ENCODE measurements around the gene PLOD1. TPM values are rescaled to one million over a fixed set of nuclear protein-coding genes. Genes with fewer than 3 reads are reported as not detected.

Gene PLOD1
- total RNA-seq, 2 donors from 2014 or later: 71.5 to 81.8 TPM

DNA sequence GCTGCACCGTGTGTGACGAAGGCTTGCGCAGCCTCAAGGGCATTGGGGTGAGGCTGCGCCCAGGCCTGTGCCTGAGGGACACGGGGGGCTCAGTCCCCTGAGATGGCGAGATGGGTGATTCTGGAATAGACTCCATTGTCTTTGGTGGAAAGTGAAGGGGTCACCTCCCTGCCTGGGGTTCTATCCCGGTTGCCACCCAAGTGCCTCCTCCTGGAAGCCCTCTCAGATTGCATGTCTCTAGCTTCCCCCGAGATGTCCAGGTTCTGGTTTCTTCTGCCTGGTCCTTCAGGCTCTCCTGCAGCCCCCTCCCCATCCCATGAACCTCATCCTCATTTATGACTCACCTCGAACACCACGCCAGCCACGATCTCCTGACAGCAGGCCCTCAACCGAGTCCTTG, 23.4 kb downstream of the PLOD1 start:
- WGBS, 2 experiments (ENCODE audit: insufficient coverage in 1 of 2, insufficient read length in 1 of 2): 94 to 100% methylated on average over 5 to 12 of the region's 12 CpGs
- H3K4me1 Mint-ChIP-seq: no peaks in the 10 kb centered on the region
- DNase-seq: no peak
- no peaks in the 10 kb centered on the region for H3K27me3 Mint-ChIP-seq (ENCODE audit: insufficient read depth)
- peaks cover 42% of the 10 kb centered on the region for H3K36me3 ChIP-seq (ENCODE audit: control insufficient read depth, insufficient read depth, low read length)
- no peak overlapping the region for H3K4me3 Mint-ChIP-seq
- H3K4me1 ChIP-seq (ENCODE audit: control insufficient read depth, insufficient read depth, low read length): no peaks in the 10 kb centered on the region
- H3K4me3 ChIP-seq (ENCODE audit: low read length): no peak overlapping the region
- TF ChIP-seq, protein P1, sequence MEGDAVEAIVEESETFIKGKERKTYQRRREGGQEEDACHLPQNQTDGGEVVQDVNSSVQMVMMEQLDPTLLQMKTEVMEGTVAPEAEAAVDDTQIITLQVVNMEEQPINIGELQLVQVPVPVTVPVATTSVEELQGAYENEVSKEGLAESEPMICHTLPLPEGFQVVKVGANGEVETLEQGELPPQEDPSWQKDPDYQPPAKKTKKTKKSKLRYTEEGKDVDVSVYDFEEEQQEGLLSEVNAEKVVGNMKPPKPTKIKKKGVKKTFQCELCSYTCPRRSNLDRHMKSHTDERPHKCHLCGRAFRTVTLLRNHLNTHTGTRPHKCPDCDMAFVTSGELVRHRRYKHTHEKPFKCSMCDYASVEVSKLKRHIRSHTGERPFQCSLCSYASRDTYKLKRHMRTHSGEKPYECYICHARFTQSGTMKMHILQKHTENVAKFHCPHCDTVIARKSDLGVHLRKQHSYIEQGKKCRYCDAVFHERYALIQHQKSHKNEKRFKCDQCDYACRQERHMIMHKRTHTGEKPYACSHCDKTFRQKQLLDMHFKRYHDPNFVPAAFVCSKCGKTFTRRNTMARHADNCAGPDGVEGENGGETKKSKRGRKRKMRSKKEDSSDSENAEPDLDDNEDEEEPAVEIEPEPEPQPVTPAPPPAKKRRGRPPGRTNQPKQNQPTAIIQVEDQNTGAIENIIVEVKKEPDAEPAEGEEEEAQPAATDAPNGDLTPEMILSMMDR (conservative IDR thresholded peaks at IDR 0.05): no peak
- no peaks in the 10 kb centered on the region for H3K9me3 ChIP-seq (ENCODE audit: control insufficient read depth, low read length)
- H3K9ac ChIP-seq (ENCODE audit: extremely low read depth, low read length, poor library complexity, severe bottlenecking): no peak overlapping the region
- no peak overlapping the region for H3K27ac Mint-ChIP-seq
- H3K9me3 Mint-ChIP-seq: no peaks in the 10 kb centered on the region
- peaks cover 28% of the 10 kb centered on the region for H3K36me3 Mint-ChIP-seq (ENCODE audit: low read depth)
- H3K27me3 ChIP-seq (ENCODE audit: control insufficient read depth, insufficient read depth, low read length, poor library complexity, severe bottlenecking): no peaks in the 10 kb centered on the region
- H3K27ac ChIP-seq (ENCODE audit: low read depth, low read length): no peak overlapping the region

GRCh38 chr1:11960276-11960675, 25.8 kb downstream of the PLOD1 start:
- Histone ChIP-seq H3K4me3 (ENCODE audit: low read length) (no peak overlapping the region), H3K9me3 (ENCODE audit: control insufficient read depth, low read length) (no peaks in the 10 kb centered on the region), H3K36me3 (ENCODE audit: control insufficient read depth, insufficient read depth, low read length) (peaks cover 42% of the 10 kb centered on the region), H3K27me3 (ENCODE audit: control insufficient read depth, insufficient read depth, low read length, poor library complexity, severe bottlenecking) (no peaks in the 10 kb centered on the region), H3K9ac (ENCODE audit: extremely low read depth, low read length, poor library complexity, severe bottlenecking) (no peak overlapping the region), H3K27ac (ENCODE audit: low read depth, low read length) (no peak overlapping the region), H3K4me1 (ENCODE audit: control insufficient read depth, insufficient read depth, low read length) (no peaks in the 10 kb centered on the region)
- Mint-ChIP-seq H3K36me3 (ENCODE audit: low read depth) (peaks cover 34% of the 10 kb centered on the region), H3K27ac (no peak overlapping the region), H3K4me3 (no peak overlapping the region), H3K27me3 (ENCODE audit: insufficient read depth) (no peaks in the 10 kb centered on the region), H3K4me1 (no peaks in the 10 kb centered on the region), H3K9me3 (no peaks in the 10 kb centered on the region)
- TF ChIP-seq, protein P1 (conservative IDR thresholded peaks at IDR 0.05): no peak
- WGBS, 2 experiments (ENCODE audit: insufficient coverage in 1 of 2, insufficient read length in 1 of 2): 96 to 100% methylated on average over 4 to 5 of the region's 5 CpGs
- DNase-seq: no peak

DNA sequence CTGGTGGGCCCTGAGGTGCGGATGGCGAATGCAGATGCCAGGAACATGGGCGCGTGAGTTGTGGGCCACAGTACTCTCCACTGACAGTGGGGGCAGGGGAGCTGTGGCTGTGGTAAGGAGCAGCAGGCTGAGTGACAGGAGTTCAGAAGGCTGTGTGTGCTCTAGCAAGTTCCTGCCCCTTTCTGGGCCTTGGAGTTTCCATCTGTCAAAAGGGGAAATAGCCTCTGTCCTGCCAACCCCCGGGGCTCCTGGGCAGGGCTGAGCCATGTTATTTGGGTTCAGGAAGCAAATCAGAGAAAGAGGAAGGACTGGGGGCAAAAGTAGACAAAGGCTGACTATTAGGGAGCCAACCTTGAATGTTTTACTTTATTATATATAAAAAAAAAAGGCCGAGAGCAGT, 26.2 kb downstream of the PLOD1 start:
- Histone ChIP-seq H3K4me1 (ENCODE audit: control insufficient read depth, insufficient read depth, low read length) (no peaks in the 10 kb centered on the region), H3K9me3 (ENCODE audit: control insufficient read depth, low read length) (no peaks in the 10 kb centered on the region), H3K27me3 (ENCODE audit: control insufficient read depth, insufficient read depth, low read length, poor library complexity, severe bottlenecking) (no peaks in the 10 kb centered on the region), H3K4me3 (ENCODE audit: low read length) (no peak overlapping the region), H3K9ac (ENCODE audit: extremely low read depth, low read length, poor library complexity, severe bottlenecking) (no peak overlapping the region), H3K27ac (ENCODE audit: low read depth, low read length) (no peak overlapping the region), H3K36me3 (ENCODE audit: control insufficient read depth, insufficient read depth, low read length) (peaks cover 42% of the 10 kb centered on the region)
- Mint-ChIP-seq H3K9me3 (no peaks in the 10 kb centered on the region), H3K36me3 (ENCODE audit: low read depth) (peaks cover 33% of the 10 kb centered on the region), H3K4me3 (no peak overlapping the region), H3K4me1 (no peaks in the 10 kb centered on the region), H3K27me3 (ENCODE audit: insufficient read depth) (no peaks in the 10 kb centered on the region), H3K27ac (no peak overlapping the region)
- DNase-seq: no peak
- TF ChIP-seq, protein P1 (conservative IDR thresholded peaks at IDR 0.05): no peak
- WGBS, 2 experiments (ENCODE audit: insufficient coverage in 1 of 2, insufficient read length in 1 of 2): 95 to 100% methylated on average over 4 to 6 of the region's 6 CpGs

Data from endodermal cell (in vitro differentiated cells).